CD4-positive, alpha-beta memory T cell (primary cell): ENCODE data around the gene ABCB8. TPM values are rescaled to one million over a fixed set of nuclear protein-coding genes. Genes with fewer than 3 reads are reported as not detected.
A peak's percentile ranks its signal among the peaks of the same experiment; 100 is the strongest.

Experiments
- CTCF ChIA-PET: fragments of 350-600 bp; sonication (Branson Sonifier 250); formaldehyde crosslinking; loops from one replicate; lab custom pipeline; 2021; ENCODE audit warnings: inconsistent platforms; ENCODE audit not compliant: partially characterized antibody; lab: Charles Lee
- POLR2A ChIA-PET: fragments of 350-600 bp; sonication (Branson Sonifier 250); formaldehyde crosslinking; loops from one replicate; lab custom pipeline; 2021; ENCODE audit not compliant: partially characterized antibody; lab: Charles Lee
- DNase-seq, 5 donors: peaks; one replicate each; pipeline versions ENCODE4 v3.0.0 to v3.0.0-alpha.2; 2020 to 2022; ENCODE audit warnings: mixed read lengths in 1 of 5
- H3K27ac ChIP-seq: one replicate; pipeline ENCODE4 v1.7.0; 2013; ENCODE audit warnings: low read depth, low read length
- H3K27me3 ChIP-seq: 2 replicates; pipeline ENCODE4 v1.7.0; 2013; ENCODE audit warnings: mild to moderate bottlenecking, low read length, moderate library complexity; ENCODE audit not compliant: insufficient read depth
- H3K36me3 ChIP-seq: 2 replicates; pipeline ENCODE4 v1.7.0; 2013; ENCODE audit warnings: mild to moderate bottlenecking, low read length, moderate library complexity; ENCODE audit not compliant: insufficient read depth
- H3K4me1 ChIP-seq: 2 replicates; pipeline ENCODE4 v1.7.0; 2013; ENCODE audit warnings: mild to moderate bottlenecking, low read length, moderate library complexity; ENCODE audit not compliant: insufficient read depth
- H3K4me3 ChIP-seq, 2 donors: one replicate each; pipeline ENCODE4 v1.7.0; 2013; ENCODE audit warnings: low read length in 2 of 2, mild to moderate bottlenecking in 1 of 2
- H3K9me3 ChIP-seq, 2 donors: one replicate each; pipeline ENCODE4 v1.7.0; 2013; ENCODE audit warnings: low read length in 2 of 2, control low read depth in 1 of 2; ENCODE audit not compliant: control insufficient read depth in 1 of 2
- H3K27ac Mint-ChIP-seq, 7 donors: one replicate each; pipeline ENCODE4 v1.8.0; 2020 to 2021; ENCODE audit warnings: mixed read lengths in 7 of 7, mild to moderate bottlenecking in 6 of 7, inconsistent platforms in 3 of 7, moderate library complexity in 3 of 7
- H3K27me3 Mint-ChIP-seq, 2 donors: one replicate each; pipeline ENCODE4 v1.8.0; 2020 to 2021; ENCODE audit warnings: mixed read lengths in 2 of 2
- H3K36me3 Mint-ChIP-seq, 2 donors: one replicate each; pipeline ENCODE4 v1.8.0; 2020 to 2021; ENCODE audit warnings: mixed read lengths in 2 of 2, inconsistent platforms in 1 of 2, mild to moderate bottlenecking in 1 of 2
- H3K4me1 Mint-ChIP-seq, 4 donors: one replicate each; pipeline ENCODE4 v1.8.0; 2020 to 2021; ENCODE audit warnings: mixed read lengths in 4 of 4, mild to moderate bottlenecking in 1 of 4
- H3K4me3 Mint-ChIP-seq, 8 donors: one replicate each; pipeline ENCODE4 v1.8.0; 2020 to 2021; ENCODE audit warnings: mixed read lengths in 8 of 8, mild to moderate bottlenecking in 7 of 8, moderate library complexity in 6 of 8, inconsistent platforms in 3 of 8
- H3K9me3 Mint-ChIP-seq, 8 donors: one replicate each; pipeline ENCODE4 v1.8.0; 2020 to 2021; ENCODE audit warnings: mixed read lengths in 8 of 8, mild to moderate bottlenecking in 5 of 8, inconsistent platforms in 3 of 8, moderate library complexity in 1 of 8
- intact Hi-C: fragments of 100-400 bp; cut with micrococcal nuclease; formaldehyde crosslinking; loops from one replicate; pipeline ENCODE4 v1.15.1; 2023
- polyA plus RNA-seq, 2 donors: library from polyadenylated mRNA; unstranded; fragments of 300-500 nt; fragmentation: Illumina TruSeq; gene quantifications; one replicate each; pipeline ENCODE4 v1.2.3, GENCODE V29; 2021
- total RNA-seq, 2 experiments: library from RNA; stranded (reverse); gene quantifications; one replicate each; pipeline ENCODE4 v1.2.3, GENCODE V29; 2021

Gene ABCB8
- total and polyA plus RNA-seq, 4 experiments from 2014 or later = 17.8 to 75.8 (median 47.0) TPM

GRCh38 chr7:151091003-151091402 is 62.8 kb downstream of the ABCB8 start:
- no peak for DNase-seq
- no peaks in the 10 kb centered on the region for H3K9me3 Mint-ChIP-seq
- no peaks in the 10 kb centered on the region for H3K36me3 ChIP-seq
- peak overlapping the region in 1 of 7 donors; percentile 2 for H3K27ac Mint-ChIP-seq
- H3K36me3 Mint-ChIP-seq = no peaks in the 10 kb centered on the region
- ChIA-PET POLR2A (no interaction called here), CTCF (interaction anchor here (0.9 to 1.6 kb wide), 4 partner anchors 12 to 102 kb away, joined by 3 to 5 read pairs (median 3); no protein-coding TSS in a partner anchor)
- H3K4me1 ChIP-seq = peaks cover 23% of the 10 kb centered on the region
- no peak overlapping the region for H3K4me3 ChIP-seq
- H3K27ac ChIP-seq = no peak overlapping the region
- H3K27me3 ChIP-seq = no peaks in the 10 kb centered on the region
- H3K4me1 Mint-ChIP-seq = peaks cover 11 to 21% (median 17%) of the 10 kb centered on the region in 4 donors
- intact Hi-C loops = no loop called here
- no peak overlapping the region for H3K4me3 Mint-ChIP-seq
- H3K27me3 Mint-ChIP-seq = no peaks in the 10 kb centered on the region
- no peaks in the 10 kb centered on the region for H3K9me3 ChIP-seq

- Histone ChIP-seq H3K9me3 (no peaks in the 10 kb centered on the region), H3K4me1 (peaks cover 25% of the 10 kb centered on the region), H3K36me3 (no peaks in the 10 kb centered on the region), H3K4me3 (no peak overlapping the region), H3K27me3 (no peaks in the 10 kb centered on the region), H3K27ac (no peak overlapping the region)
- Mint-ChIP-seq H3K9me3 (no peaks in the 10 kb centered on the region), H3K36me3 (no peaks in the 10 kb centered on the region), H3K27me3 (no peaks in the 10 kb centered on the region), H3K4me1 (peaks cover 11 to 24% (median 18%) of the 10 kb centered on the region in 4 donors), H3K27ac (peak overlapping the region in 2 of 7 donors; percentile 2 to 29), H3K4me3 (no peak overlapping the region)
- CTCF ChIA-PET = interaction anchor here (0.9 to 5.3 kb wide), 4 partner anchors 12 to 103 kb away, joined by 3 to 27 read pairs (median 3); no protein-coding TSS in a partner anchor
- POLR2A ChIA-PET = no interaction called here
- no peak for DNase-seq
- intact Hi-C loops = no loop called here
Measured at GRCh38 chr7:151091431-151091830, 63.2 kb downstream of the ABCB8 start.

GRCh38 chr7:151091988-151092387 is 63.7 kb downstream of the ABCB8 start:
- no peaks in the 10 kb centered on the region for H3K36me3 ChIP-seq
- DNase-seq = no peak
- H3K27ac ChIP-seq = no peak overlapping the region
- no peak overlapping the region for H3K4me3 Mint-ChIP-seq
- no peaks in the 10 kb centered on the region for H3K9me3 Mint-ChIP-seq
- H3K9me3 ChIP-seq = no peaks in the 10 kb centered on the region
- no peaks in the 10 kb centered on the region for H3K27me3 ChIP-seq
- no peaks in the 10 kb centered on the region for H3K27me3 Mint-ChIP-seq
- peaks cover 25% of the 10 kb centered on the region for H3K4me1 ChIP-seq
- intact Hi-C loops = no loop called here
- no peak overlapping the region for H3K4me3 ChIP-seq
- ChIA-PET CTCF (interaction anchor here (1.6 to 5.3 kb wide), 2 partner anchors 19 to 103 kb away, joined by 3 to 27 read pairs; no protein-coding TSS in a partner anchor), POLR2A (no interaction called here)
- no peaks in the 10 kb centered on the region for H3K36me3 Mint-ChIP-seq
- H3K27ac Mint-ChIP-seq = peak overlapping the region in 1 of 7 donors; percentile 29
- H3K4me1 Mint-ChIP-seq = peaks cover 11 to 24% (median 18%) of the 10 kb centered on the region in 4 donors

GRCh38 chr7:151093748-151094147 is 65.5 kb downstream of the ABCB8 start:
- H3K27ac ChIP-seq = no peak overlapping the region
- intact Hi-C loops = no loop called here
- H3K4me3 ChIP-seq = no peak overlapping the region
- H3K9me3 ChIP-seq = no peaks in the 10 kb centered on the region
- no peak for DNase-seq
- ChIA-PET POLR2A (interaction anchor here (0.7 to 2.4 kb wide), 2 partner anchors 13 to 65 kb away, joined by 3 to 7 read pairs; partner anchors contain the start of genes ABCB8 and FASTK), CTCF (interaction anchor here (0.6 to 5.3 kb wide), 4 partner anchors 12 to 75 kb away, joined by 3 to 27 read pairs (median 3); no protein-coding TSS in a partner anchor)
- no peaks in the 10 kb centered on the region for H3K9me3 Mint-ChIP-seq
- H3K27ac Mint-ChIP-seq = peak overlapping the region in 1 of 7 donors; percentile 13
- H3K36me3 ChIP-seq = no peaks in the 10 kb centered on the region
- no peaks in the 10 kb centered on the region for H3K36me3 Mint-ChIP-seq
- no peaks in the 10 kb centered on the region for H3K27me3 Mint-ChIP-seq
- peaks cover 7 to 17% (median 12%) of the 10 kb centered on the region in 4 donors for H3K4me1 Mint-ChIP-seq
- no peaks in the 10 kb centered on the region for H3K27me3 ChIP-seq
- peaks cover 8% of the 10 kb centered on the region for H3K4me1 ChIP-seq
- no peak overlapping the region for H3K4me3 Mint-ChIP-seq

GRCh38 chr7:151094675-151095074 is 66.4 kb downstream of the ABCB8 start:
- intact Hi-C loops = no loop called here

GRCh38 chr7:151095123-151095797 is 67.0 kb downstream of the ABCB8 start:
- intact Hi-C loops = no loop called here
- Histone ChIP-seq H3K4me1 (peaks cover 5% of the 10 kb centered on the region), H3K36me3 (no peaks in the 10 kb centered on the region), H3K4me3 (no peak overlapping the region), H3K27ac (no peak overlapping the region), H3K9me3 (no peaks in the 10 kb centered on the region), H3K27me3 (no peaks in the 10 kb centered on the region)
- no peaks in the 10 kb centered on the region for H3K9me3 Mint-ChIP-seq
- ChIA-PET POLR2A (interaction anchor here (2.4 kb wide), 1 partner anchor 14 kb away, joined by 7 read pairs; the partner anchor contains the start of gene FASTK), CTCF (interaction anchor here (1.2 to 5.3 kb wide), 3 partner anchors 16 to 179 kb away, joined by 3 to 27 read pairs (median 3); no protein-coding TSS in a partner anchor)
- peaks cover 3 to 12% (median 5%) of the 10 kb centered on the region in 4 donors for H3K4me1 Mint-ChIP-seq
- H3K27ac Mint-ChIP-seq = peak overlapping the region in 3 of 7 donors; percentile 63 to 86 (median 76)
- H3K36me3 Mint-ChIP-seq = no peaks in the 10 kb centered on the region
- H3K4me3 Mint-ChIP-seq = no peak overlapping the region
- DNase-seq = no peak
- H3K27me3 Mint-ChIP-seq = no peaks in the 10 kb centered on the region

More at GRCh38 chr7:151094675-151095074, 66.4 kb downstream of the ABCB8 start:
- Histone ChIP-seq H3K27ac (no peak overlapping the region), H3K9me3 (no peaks in the 10 kb centered on the region), H3K4me1 (peaks cover 5% of the 10 kb centered on the region), H3K36me3 (no peaks in the 10 kb centered on the region), H3K27me3 (no peaks in the 10 kb centered on the region), H3K4me3 (no peak overlapping the region)
- Mint-ChIP-seq H3K27ac (peak overlapping the region in 1 of 7 donors; percentile 63), H3K36me3 (no peaks in the 10 kb centered on the region), H3K27me3 (no peaks in the 10 kb centered on the region), H3K9me3 (no peaks in the 10 kb centered on the region), H3K4me1 (peaks cover 3 to 12% (median 7%) of the 10 kb centered on the region in 4 donors), H3K4me3 (no peak overlapping the region)
- ChIA-PET CTCF (interaction anchor here (1.2 to 5.3 kb wide), 3 partner anchors 16 to 179 kb away, joined by 3 to 27 read pairs (median 3); no protein-coding TSS in a partner anchor), POLR2A (interaction anchor here (2.4 kb wide), 1 partner anchor 14 kb away, joined by 7 read pairs; the partner anchor contains the start of gene FASTK)
- no peak for DNase-seq
